GM15510 (cell line): ENCODE measurements around the gene DMBX1.

Source experiments
- POLR2A ChIP-seq: IDR thresholded peaks from 3 replicates; pipeline ENCODE4 v1.6.1; 2011; ENCODE audit warnings: borderline replicate concordance; ENCODE audit not compliant: insufficient read length; ENCODE audit errors: extremely low read depth

The DMBX1 gene

DNA sequence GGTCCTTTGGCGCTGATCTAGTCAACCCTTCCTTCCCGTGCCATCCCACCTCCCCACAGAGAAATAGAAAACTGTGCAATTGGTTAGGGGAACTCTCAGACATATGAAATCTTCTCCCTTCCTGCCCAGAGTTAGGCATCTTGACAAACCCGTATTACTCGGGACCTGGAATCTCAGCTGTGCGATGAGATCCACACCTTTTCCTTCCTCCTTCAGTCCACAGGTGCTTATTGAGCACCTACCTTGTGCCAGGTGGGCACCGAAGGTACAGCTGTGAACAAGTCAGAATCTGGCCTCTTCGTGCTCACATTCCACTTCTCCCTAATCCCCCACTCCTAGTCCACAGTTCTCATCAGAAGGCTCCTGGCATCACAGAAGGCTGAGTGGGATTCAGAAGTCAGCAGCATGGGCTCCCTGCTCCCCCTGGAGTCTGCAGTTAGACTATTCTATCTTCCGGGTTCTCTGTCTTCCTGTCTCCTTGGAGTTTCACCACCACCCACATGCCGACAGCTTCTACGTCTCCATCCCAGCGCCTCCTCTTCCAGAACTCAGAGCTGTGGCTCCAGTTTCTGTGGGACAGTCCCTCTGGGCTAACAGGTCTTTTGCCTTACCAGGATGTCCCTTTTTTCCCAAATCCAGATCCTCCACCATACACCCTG lies 38.8 kb downstream of the DMBX1 start:
- TF ChIP-seq POLR2A = no peak

- no peak for TF ChIP-seq POLR2A
These were observed 39.5 kb downstream of the DMBX1 start for GRCh38 chr1:46529031-46529630.

DNA sequence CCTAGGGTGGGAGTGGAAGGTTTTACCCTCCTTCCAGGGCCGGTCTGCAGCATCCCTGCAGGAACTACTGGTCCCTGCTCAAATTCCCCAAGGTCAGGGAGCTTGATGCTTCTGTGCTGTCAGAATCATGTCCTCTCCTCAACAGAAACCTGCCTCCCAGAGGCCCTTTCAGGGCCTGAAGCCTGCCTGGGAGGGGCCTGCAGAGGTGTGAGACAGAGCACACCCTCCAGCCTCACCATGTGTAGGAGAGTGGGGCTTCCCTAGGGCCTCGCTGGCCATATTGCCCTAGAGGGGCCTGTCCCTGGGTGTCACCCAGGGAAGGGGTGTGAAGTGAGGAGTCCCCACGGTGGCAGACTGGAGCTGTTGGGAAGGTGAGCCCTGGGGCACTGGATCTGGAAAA lies 40.7 kb downstream of the DMBX1 start:
- no peak for TF ChIP-seq POLR2A

DNA sequence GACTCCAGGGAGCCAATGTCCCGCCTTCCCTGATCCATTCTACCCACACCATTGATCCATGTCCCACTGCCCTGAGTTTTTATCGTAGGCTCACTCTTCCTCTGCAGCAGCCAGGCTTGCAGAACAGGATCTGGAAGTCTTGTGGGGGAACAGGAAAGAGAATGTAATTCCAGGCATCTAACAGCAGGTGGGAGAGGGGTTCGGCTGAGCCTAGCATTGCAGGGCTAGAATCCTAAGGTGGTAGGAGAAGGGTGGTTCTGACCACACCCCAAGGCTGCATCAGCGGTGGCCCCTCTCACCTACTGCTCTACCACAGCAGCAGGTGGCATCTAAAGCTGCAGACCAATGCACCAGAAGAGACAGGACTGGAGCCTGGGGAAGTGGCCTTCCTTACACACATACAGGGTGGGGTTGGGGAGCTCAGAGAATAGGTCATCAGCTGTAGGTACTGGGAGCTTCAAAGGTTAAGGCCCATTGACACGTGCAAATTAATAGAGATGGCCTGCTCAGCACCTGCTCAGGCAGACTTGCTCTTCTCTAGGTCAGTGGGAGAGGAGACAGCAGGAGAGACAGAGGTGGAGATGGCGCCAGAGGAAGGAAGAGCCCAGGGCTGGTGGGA lies 41.3 kb downstream of the DMBX1 start:
- no peak for TF ChIP-seq POLR2A

DNA sequence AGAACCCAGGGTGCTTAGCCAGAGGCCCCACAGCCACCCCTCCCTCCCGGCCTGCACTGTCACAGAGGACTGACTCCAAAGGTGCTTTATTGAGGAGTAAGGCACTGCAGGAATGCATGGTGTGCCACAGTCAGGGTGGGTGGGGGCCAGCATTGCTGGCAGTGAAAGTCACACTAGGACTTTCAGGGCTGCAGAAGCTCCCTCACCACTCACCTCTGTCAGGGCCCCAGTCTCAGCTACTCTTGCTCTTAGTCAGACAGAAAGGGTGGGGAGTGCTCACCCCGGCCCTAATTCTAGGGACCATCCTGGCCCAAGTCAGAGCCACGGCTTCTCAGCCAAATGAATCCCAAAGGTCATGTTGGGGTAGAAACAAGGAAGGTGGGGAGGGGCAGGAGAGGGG lies 42.5 kb downstream of the DMBX1 start:
- TF ChIP-seq POLR2A = no peak

- TF ChIP-seq POLR2A = no peak
These were observed 43.0 kb downstream of the DMBX1 start for GRCh38 chr1:46532498-46533178.

- no peak for TF ChIP-seq POLR2A
These were observed 43.7 kb downstream of the DMBX1 start for GRCh38 chr1:46533179-46533864.

GRCh38 chr1:46535063-46535462 lies 45.4 kb downstream of the DMBX1 start:
- TF ChIP-seq POLR2A = no peak

DNA sequence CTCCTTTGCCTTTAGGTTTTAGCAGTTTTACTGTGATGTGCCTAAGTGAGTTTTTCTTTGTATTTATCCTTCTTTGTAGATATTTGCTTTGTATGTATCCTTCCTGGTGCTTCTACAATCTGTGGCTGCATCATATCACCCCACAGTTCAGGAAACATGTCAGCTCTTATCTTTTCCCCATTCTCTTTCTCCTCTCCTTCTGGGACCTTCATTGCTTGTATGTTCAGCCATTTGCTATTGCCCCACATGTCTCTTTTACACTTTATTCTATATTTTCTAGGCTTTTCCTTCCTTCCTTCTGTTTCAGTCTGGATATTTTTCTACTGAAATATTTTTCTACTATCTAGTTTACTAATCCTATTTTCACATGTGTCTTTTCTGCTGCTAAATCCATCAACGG lies 46.9 kb downstream of the DMBX1 start:
- TF ChIP-seq POLR2A = no peak

- no peak for TF ChIP-seq POLR2A
These were observed 48.0 kb downstream of the DMBX1 start for GRCh38 chr1:46537651-46538050.

DNA sequence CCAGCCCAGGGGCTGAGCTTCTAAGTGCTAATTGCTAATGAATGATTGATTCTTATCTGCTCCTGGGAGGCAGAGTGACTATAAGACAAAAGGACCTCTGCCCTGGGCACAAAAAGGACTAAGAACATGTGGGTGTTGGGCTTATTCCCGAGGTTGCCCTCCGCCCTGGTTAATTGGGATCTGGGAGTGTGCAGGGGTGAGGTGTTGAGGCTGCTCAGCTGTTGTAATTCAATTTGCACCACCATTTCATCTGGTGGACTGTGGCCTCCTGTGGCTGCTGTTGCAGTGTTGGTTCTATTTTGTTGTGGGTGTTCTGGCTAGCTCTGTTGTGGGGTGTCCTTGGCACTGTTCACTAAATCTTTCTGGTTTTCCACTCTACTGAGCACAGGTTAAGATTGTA lies 48.5 kb downstream of the DMBX1 start:
- no peak for TF ChIP-seq POLR2A
